HG02870 (cell line): Measurements from ENCODE around the gene MYMX.
"Not testable (repeated sequence)": the region's sequence is repeated elsewhere in the genome, so short reads cannot be mapped to it uniquely, and the experiment has no call there.

Experiments used
- ATAC-seq: cut with Tn5 transposase; IDR thresholded peaks from one replicate; pipeline ENCODE4 v1.9.1; 2021; ENCODE audit warnings: mild to moderate bottlenecking, moderate library complexity; ENCODE audit not compliant: unreplicated experiment

Gene MYMX

DNA sequence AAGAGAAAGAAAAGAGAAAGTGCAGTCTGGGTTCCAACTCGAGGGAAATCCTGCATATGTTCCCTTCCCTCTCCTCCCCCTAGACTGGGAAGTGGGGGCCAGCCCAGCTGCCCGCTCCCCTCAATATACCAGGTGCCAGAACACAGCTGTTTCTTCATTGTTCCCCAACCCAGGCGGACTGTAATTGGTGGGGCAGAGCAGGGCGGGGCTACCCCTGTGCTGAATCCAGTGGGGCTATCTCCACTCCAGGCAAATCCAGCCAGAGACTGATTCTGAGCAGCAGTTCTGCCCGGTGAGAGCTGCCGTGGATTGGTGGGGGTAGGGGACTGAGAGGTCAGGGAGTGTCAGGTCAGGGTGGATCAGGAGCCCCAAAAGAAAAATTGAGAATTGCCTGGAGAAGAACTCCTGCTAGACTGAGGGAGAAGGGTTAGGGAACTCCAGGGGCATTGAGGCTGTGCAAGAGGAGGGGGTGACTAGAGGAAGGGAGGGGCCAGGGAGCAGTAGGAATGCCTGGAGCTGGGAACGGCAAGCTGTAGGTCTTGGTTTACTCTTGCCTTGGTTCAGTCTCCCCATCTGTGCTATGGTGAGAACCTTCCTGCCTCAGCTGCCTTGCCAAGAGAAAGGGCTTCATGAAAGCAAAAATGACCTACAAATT is at the start of gene MYMX:
Gene MYMX (plus strand): TSS at position 250 of the 655 bp plus-strand sequence. CDS start 546 bp downstream, outside the sequence.
- ATAC-seq, result no peak

DNA sequence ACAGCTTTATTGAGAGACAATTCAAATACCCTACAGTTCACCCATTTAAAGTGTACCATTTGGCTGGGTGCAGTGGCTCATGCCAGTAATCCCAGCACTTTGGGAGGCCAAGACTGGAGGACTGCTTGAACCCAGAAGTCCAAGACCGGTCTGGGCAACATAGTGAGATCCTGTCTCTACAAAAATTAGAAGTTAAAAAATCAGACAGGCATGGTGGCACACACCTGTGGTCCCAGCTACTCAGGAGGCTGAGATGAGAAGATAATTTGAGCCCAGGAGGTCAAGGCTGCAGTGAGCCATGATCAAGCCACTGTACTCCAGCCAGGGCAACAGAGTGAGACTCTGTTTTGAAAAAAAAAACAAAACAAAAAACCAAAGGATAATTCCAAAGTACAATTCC is 49.2 kb upstream of the MYMX start:
- no peak for ATAC-seq

- no peak for ATAC-seq
Measured at GRCh38 chr6:44169154-44169553, 47.6 kb upstream of the MYMX start.

GRCh38 chr6:44169886-44170570 is 46.7 kb upstream of the MYMX start:
- ATAC-seq, result no peak

DNA sequence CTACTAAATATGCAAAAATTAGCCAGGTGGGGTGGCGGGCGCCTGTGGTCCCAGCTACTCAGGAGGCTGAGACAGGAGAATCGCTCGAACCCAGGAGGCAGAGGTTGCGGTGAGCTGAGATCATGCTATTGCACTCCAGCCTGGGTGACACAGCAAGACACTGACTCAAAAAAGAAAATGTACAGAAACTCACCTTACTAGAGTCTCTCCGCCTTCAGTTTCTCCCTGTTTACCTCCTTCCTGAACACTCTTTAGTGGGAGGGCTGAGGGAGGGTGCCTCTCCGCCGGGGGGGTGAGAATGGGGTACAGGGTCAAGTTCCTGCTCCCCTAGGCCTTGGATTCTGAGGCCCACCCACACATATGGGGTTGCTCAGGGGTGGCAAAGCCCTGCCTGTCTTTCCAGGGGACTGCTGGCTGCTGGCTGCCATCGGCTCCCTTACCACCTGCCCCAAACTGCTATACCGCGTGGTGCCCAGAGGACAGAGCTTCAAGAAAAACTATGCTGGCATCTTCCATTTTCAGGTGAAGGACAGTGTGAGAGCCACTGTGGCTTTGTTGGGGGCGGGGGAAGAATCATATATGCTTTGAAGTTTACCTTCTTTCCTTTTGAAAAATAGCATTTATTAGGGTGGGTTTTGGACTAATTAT is 44.7 kb upstream of the MYMX start:
- ATAC-seq, result no peak

- ATAC-seq, result peak; percentile 76
Measured at GRCh38 chr6:44172731-44173500, 43.8 kb upstream of the MYMX start.

DNA sequence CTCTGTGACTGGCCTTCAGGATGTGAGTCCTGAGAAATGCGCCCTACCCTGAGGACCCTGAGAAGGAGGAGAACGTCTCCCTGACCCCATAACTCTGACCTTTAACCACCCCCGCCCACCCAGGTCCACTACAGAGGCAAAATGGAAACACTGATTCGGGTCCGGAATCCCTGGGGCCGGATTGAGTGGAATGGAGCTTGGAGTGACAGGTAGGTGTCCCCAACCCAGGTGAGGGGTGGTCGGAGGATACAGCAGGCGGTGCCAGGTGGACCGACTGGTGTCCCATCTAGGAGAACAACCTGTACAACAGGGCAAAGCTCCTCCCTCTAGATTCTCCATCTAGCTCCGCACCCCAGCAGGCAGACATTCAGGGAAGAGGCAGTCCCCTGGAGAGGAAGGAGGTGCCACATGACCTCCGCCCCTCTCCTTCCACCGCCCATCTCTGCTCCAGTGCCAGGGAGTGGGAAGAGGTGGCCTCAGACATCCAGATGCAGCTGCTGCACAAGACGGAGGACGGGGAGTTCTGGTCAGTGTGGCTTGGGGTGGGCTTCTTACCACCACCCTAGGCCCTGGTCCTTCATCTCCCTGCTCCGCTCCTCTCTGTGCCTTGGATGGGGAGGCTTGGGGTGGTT is 40.5 kb upstream of the MYMX start:
- no peak for ATAC-seq

GRCh38 chr6:44176762-44177509 is 39.8 kb upstream of the MYMX start:
- no peak for ATAC-seq

GRCh38 chr6:44177691-44178423 is 38.9 kb upstream of the MYMX start:
- no peak for ATAC-seq

- ATAC-seq, result no peak
Measured at GRCh38 chr6:44178424-44179071, 38.2 kb upstream of the MYMX start.

DNA sequence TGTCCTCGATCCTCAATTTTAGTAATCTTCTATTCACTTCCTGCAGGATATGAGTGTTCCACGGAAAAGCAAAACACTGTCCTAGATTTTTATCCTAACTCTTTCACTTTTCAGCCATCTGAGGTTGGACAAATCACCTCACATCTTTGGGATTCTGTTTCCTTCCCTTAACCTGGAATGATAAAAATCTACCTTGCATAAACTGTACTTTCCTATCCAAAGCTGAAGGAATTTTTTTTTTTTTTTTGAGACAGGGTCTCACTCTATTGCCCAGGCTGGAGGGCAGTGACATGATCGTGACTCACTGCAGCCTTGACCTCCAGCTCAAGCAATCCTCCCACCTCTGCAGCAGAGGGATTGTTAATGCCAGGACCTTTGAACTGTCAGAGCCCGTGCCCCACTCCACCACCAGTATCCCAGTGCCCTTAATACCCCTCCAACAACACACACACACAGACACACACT is 37.6 kb upstream of the MYMX start:
- ATAC-seq, result no peak

DNA sequence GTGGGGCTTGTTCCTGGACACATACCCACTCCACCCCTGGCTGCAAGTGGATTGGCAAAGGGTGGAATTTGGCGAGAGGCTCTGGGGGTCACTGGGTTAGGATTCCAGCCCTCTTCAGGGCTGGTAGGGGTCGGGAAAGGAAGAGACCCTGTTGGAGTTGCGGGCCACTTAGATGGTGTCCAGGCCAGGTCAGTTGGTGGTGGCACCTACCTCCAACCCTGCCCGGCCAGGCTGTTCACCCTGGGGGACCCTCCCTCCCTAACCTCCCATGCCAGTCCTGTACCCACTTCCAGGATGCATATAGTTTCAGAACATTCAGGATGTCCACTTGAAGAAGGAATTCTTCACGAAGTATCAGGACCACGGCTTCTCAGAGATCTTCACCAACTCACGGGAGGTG is 37.1 kb upstream of the MYMX start:
- no peak for ATAC-seq

- ATAC-seq, result no peak
Measured at GRCh38 chr6:44180406-44180805, 36.3 kb upstream of the MYMX start.

DNA sequence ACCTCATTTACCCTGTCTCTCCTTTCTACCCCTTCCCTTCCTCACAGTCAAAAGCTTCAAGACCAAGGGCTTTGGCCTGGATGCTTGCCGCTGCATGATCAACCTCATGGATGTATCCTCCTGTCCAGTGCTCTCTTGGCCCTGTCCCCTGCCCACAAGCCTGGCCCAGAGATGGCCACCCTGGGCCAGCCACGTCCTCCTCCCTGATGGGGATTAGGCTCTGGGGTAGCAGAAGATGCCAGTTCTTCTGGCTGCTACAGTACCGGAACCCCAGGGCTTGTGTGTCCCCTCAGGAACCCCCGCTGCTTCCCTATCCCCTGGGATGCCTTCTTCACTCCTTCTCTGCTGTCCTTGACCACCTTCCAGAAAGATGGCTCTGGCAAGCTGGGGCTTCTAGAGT is 35.8 kb upstream of the MYMX start:
- no peak for ATAC-seq

DNA sequence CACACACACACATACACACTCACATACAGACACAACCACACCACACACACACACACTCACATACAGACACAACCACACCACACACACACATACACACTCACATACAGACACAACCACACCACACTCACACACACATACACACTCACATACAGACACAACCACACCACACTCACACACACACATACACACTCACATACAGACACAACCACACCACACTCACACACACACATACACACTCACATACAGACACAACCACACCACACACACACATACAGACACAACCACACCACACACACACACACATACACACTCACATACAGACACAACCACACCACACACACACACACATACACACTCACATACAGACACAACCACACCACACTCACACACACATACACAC is 34.9 kb upstream of the MYMX start:
- ATAC-seq, result not testable (repeated sequence)

GRCh38 chr6:44182911-44183390 is 33.8 kb upstream of the MYMX start:
- ATAC-seq, result no peak

GRCh38 chr6:44183783-44184182 is 32.9 kb upstream of the MYMX start:
- ATAC-seq, result no peak

GRCh38 chr6:44185356-44185755 is 31.4 kb upstream of the MYMX start:
- not testable (repeated sequence) for ATAC-seq
